GM08714 (cell line): ENCODE data around the gene EIF4E.
"Not testable (repeated sequence)": the region's sequence is repeated elsewhere in the genome, so short reads cannot be mapped to it uniquely, and the experiment has no call there.

Experiments
- H3K4me3 ChIP-seq: fragments of 200-500 bp; sonication (Bioruptor generic); 2 replicates; pipeline ENCODE4 v1.5.1; 2014; ENCODE audit warnings: mild to moderate bottlenecking, low read length, inconsistent platforms
- ZNF274 ChIP-seq: IDR thresholded peaks from 2 replicates; pipeline ENCODE4 v1.6.1; 2012; ENCODE audit warnings: mild to moderate bottlenecking, low read depth, low read length

Gene EIF4E

DNA sequence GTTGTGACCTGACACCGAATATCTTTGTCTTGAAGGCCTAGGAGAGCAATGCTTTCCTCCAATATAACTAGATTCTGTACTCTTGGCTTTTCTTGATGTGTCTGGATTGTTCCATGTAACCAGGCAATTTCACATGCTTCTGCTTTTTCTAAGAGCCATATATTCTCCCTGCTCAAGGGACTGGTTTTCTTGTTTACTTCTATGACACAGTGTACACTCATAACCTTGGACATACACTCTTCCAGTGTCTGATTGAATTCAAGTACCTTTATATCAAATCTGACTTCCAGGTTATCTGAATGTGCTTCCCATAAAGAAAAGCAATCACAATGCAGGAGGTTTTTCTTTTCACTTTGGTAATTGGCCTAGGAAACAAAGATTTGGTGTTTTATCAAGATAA, 17.4 kb upstream of the EIF4E start:
- TF ChIP-seq ZNF274: no peak
- H3K4me3 ChIP-seq: no peak overlapping the region

DNA sequence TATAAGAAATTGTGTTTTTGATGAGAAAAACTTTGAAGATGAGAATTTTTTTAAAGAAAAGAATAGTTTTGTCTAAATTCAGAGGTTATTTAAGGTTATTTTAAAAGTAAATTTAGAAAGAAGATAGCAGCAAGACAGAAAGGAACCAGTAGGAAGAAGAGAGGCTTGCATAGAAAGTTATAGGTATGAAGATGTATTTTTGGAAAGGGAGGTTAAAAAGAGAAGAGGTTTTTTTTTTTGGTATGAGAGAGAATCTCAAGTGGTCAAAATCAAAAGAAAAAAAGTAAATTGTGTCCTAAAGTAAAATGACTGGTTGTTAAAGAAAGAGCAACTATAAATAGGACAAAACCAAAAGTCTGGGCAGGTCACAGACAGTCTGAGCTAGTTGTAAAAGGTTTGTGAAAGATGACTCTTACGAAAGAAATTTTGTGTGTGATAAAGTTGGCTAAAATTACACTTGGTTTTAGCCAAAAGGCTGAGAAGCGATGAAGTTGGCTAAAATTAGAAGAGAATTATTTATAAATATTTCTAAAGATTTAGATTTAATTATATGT, 16.4 kb upstream of the EIF4E start:
- no peak for TF ChIP-seq ZNF274
- H3K4me3 ChIP-seq: no peak overlapping the region

DNA sequence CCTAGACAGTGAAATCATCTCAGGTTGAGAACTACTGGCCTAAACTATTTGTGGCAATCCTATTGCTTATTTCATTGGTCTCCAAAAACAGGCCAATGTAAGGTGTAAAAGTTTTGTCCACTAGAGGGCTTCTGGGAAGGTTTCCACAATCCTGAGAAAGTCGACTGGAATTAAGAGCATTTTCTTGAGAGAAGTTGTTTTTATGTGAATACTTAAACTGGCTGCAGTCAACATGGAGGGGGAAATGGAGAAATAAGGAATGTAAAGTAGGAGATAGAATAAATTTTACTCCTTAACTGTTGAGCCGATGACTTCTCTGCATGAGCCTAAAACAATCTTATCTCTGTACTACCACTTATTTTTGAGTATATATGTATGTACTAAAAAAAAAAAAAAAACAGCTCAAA, 11.0 kb upstream of the EIF4E start:
- H3K4me3 ChIP-seq: no peak overlapping the region
- TF ChIP-seq ZNF274: no peak

DNA sequence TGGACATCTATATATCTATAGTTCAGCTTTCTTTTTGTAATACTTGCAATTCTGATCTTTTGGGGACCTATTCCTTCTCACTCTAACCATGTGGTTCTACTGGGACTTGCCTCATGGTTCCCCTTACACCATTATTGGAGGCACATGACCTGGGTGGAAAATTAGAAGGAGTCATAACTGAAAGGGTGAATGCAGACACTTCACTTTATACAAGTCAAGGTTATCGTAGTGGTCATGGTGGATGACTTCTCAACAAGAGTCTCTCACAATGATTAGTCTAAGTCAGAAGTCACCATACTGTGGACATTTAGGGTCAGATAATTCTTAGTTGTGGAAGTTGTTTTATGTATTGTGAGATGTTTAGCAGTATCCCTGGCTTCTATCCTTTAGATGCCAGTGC, 10.5 kb upstream of the EIF4E start:
- no peak overlapping the region for H3K4me3 ChIP-seq

DNA sequence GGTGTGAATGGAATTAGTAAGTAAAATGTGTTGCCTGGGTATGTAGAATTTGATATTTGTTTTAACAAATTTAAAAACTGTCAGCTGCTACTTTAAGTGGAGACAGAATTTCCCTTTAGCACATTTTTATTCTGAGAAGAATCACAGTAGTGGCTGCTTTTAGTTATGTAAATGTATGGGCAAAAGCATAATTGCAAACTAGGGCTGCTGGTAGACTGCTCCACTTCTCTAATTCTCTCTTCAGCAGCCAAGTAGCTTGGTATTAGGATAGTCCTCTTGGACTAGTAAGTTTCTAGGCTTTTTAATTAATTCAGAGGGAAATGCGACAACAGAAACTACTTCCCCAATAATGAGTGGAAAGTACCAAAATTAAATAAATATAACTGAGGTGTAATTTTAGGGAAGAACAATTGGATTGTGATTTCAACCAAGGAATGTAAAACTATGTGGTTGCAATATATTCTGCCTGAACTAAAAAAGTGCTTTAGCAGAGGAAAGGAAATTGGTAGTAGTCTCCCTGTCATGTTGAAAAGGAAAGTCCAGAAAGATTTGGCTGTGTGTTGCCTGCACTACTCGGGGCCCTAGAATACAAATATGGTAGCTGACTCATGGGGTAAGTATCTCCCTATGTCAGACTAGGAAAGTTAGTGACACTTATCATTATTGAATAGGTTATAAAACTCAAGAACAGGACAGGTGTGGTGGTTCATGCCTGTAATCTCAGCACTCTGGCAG, 9.2 kb upstream of the EIF4E start:
- no peak for TF ChIP-seq ZNF274

More for the DNA sequence above, 10.5 kb upstream of the EIF4E start:
- TF ChIP-seq ZNF274: no peak

DNA sequence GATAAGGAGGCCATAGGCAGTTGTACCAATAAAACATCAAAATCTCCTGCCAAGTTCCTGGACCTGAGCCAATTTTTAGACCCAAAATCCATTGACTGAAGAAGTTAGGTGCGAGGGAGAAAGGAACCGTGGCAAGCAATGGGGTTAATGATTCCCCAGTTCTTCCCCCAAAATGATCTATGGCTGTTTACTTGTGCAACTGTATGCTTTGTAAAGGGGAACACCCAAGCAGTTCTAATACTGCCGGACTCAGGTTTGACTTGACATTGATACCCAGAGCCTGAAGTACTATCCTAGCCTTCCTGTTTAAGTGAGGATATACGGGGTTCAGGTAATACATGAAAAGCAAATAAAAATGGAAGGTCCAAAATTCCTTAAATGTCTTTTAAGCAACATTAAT, 6.7 kb upstream of the EIF4E start:
- H3K4me3 ChIP-seq: no peak overlapping the region
- no peak for TF ChIP-seq ZNF274

More for the DNA sequence above, 9.2 kb upstream of the EIF4E start:
- H3K4me3 ChIP-seq: no peak overlapping the region

DNA sequence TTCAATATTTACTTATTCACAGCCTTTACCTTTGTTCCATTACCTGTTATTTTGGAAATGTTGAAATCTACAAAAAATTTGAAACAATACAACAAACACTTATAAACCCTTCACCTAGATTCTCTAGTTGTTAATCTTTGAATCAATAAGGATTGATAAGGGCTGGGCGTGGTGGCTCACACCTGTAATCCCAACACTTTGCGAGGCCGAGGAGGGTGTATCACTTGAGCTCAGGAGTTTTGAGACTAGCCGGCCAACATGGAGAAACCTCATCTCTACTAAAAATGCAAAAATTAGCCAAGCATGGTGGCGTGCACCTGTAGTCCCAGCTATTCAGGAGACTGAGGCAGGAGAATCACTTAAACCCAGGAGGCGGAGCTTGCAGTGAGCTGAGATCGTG, 5.9 kb upstream of the EIF4E start:
- H3K4me3 ChIP-seq: not testable (repeated sequence)

DNA sequence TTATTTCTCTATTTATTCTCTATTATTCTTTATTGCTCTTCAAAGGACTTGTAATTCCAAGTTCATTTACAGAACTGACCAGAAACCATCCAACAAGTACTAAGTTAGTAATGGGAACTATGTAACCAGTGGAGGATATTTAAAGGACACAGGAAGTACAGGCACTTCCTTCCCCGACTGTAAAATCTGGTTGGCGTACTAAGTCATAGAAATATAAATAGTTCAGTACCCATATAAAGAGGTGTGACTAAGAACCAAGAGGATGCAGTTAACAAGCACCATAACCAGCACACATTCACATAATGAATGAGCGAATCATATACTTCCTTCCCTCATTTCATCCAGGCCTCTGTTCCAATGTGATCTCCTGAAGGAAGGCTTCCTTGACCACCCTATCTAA, 3.6 kb upstream of the EIF4E start:
- H3K4me3 ChIP-seq: no peak overlapping the region
- no peak for TF ChIP-seq ZNF274

DNA sequence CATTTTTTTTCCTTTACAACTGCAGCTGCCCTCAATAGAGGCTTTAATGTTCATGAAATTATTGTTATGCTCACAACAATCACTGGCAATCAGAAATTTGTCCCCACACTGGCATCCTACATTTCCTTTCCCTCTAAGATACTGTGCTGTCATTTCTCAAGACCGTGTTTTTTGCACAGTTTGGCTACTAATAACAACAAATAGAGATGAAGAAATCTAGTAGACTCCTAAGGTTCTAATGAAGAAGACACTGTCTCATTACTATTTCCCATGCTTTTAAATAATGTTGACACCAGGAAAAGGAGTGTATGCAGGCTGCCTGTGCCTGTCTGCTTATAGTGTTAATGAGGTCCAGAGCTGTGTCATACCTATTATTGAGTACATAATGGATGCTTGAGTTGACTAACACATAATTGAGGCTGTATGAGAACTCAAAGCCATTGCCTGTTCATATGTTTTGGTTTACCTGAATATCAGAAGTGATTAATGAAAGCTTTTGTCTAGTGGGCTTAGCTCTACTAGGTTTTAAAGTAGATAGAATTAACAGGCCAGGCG, 1.5 kb upstream of the EIF4E start:
- H3K4me3 ChIP-seq: no peak overlapping the region
- TF ChIP-seq ZNF274: no peak

DNA sequence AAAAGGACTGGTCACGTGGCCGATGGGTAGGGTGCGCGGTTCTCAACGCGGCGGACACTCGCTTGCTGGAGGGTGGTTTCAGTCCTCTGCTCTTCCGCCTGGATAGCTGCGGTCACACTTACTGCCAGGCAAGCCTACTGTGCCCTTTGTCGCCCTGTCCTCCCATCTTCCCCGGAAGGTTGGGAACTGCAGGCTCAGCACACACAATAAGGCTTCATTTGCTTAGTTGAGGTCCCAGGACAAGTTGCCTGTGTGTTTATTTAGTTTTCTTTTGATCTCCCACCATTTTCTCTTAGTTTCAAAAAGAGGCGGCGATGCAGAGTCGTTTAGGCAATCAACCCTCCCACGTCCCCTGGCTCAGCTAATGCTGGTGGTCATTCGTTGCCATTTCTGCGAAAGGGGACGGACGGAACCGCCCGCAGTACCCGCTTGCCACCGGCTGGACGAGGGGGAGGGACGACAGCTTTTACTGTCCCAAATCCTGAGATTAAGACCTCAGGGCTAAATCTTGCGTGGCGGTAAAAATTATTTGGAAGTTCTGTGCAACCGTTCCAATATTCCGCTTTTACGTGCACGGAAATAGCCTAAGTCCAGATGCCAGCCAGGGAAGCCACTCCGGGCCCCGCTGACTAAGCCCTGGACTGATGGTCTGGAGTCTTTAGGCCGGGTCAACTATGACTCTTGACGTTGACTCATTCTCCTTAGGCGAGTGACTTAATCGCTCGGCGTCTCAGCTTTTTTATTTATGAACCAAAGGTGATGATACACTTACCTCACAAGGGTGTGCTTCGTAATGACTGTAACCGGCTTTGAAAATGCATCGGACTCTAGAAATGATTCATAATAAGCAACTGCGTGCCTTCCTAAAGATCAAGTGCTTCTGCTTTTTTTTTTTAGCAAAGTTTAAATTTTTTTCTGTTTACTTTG, 671 bp upstream of the EIF4E start:
- no peak for TF ChIP-seq ZNF274

DNA sequence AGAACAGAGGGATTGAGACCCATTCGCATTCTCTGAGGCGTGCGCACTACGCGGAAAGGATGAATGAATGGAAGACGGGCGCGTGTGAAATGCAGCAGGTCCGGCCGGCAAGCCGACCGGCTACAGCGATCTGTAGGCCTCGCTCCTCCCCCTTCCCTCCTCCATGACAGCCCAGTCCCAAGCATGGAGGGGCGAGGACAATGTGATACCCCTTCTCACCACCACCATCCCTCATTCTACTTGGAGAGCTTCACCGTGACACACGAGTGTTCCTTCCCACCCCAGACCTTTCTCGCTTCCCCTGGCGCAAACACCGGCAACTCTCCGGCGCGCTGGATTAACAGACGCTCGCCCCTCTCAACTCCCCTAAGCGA, 815 bp downstream of the EIF4E start:
- TF ChIP-seq ZNF274: no peak
- peak overlapping the region; percentile 85 for H3K4me3 ChIP-seq

More for the DNA sequence above, 671 bp upstream of the EIF4E start:
- peak overlapping the region; percentile 78 for H3K4me3 ChIP-seq

DNA sequence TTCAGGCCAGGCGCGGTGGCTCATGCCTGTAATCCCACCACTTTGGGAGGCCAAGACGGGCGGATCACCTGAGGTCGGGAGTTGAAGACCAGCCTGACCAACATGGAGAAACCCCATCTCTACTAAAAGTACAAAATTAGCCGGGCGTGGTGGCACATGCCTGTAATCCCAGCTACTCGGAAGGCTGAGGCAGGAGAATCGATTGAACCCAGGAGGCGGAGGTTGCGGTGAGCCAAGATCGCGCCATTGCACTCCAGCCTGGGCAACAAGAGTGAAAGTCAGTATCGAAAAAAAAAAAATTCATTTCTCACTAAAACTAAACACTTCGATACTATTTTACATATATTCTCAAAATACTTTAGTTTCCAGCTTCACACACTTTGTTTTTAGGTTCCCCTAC, 2.7 kb downstream of the EIF4E start:
- not testable (repeated sequence) for H3K4me3 ChIP-seq

DNA sequence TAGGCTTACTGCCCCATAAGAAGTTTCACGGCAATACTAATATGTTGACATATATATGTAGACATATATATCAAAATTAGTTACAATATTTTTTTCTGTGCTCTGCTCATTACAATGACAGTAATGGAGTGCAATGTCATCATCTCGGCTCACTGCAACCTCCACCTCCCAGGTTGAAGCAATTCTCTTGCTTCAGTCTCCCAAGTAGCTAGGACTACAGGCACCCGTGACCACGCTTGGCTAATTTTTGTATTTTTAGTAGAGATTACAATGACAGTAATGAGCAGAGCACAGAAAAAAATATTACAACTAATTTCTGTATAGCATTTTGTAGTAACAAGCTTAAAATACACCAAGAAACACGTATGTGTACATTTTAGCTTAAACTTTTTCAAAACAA, 7.6 kb downstream of the EIF4E start:
- no peak overlapping the region for H3K4me3 ChIP-seq
- TF ChIP-seq ZNF274: no peak

DNA sequence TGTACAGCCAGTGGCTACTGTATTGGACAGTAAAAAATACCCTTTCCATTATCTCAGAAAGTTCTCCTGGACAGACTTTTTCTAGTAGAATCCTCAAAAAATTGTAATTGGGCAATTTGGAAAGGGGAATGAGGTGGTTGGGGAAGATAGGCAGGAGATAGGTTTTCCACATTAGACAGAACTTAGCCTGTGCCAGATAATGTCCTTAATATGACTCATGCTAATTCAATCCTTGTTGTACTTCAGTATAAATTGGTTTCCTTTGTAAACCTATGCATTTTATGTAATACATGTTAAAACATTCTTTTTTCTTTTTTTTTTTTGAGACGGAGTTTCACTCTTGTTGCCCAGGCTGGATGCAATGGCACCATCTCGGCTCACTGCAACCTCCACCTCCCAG, 8.9 kb downstream of the EIF4E start:
- no peak for TF ChIP-seq ZNF274
- no peak overlapping the region for H3K4me3 ChIP-seq

DNA sequence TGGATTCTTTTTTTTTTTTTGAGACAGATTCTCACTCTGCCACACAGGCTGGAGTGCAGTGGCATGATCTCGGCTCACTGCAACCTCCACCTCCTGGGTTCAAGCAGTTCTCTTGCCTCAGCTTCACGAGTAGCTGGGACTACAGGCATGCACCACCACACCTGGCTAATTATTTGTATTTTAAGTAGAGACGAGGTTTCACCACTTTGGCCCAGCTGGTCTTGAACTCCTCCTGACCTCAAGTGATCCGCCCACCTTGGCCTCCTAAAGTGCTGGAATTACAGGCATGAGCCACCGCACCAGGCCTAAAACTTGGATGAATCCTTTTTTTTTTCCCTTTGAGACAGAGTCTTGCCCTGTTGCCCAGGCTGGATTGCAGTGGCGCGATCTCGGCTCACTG, 18.2 kb downstream of the EIF4E start:
- not testable (repeated sequence) for H3K4me3 ChIP-seq
